Peyer's patch (tissue), 4 donors: ENCODE results near the gene TARS2.

Experiments used
- POLR2A ChIP-seq, 2 donors: fragments of 450-650 bp; IDR thresholded peaks; one replicate each; pipeline ENCODE4 v1.5.1; 2017; ENCODE audit warnings: antibody characterized with exemption in 2 of 2, mild to moderate bottlenecking in 2 of 2, moderate library complexity in 2 of 2
- TF ChIP-seq, protein P1 (sequence below), 6 experiments: fragments of 450-650 bp in 4 of 6; fragments of 200-600 bp in 2 of 6; sonication (generic) in 1 of 6; IDR thresholded peaks; one replicate each; pipeline ENCODE4 v1.5.1; 2017 to 2019; ENCODE audit warnings: antibody characterized with exemption in 6 of 6, mild to moderate bottlenecking in 3 of 6, moderate library complexity in 1 of 6

DNA sequence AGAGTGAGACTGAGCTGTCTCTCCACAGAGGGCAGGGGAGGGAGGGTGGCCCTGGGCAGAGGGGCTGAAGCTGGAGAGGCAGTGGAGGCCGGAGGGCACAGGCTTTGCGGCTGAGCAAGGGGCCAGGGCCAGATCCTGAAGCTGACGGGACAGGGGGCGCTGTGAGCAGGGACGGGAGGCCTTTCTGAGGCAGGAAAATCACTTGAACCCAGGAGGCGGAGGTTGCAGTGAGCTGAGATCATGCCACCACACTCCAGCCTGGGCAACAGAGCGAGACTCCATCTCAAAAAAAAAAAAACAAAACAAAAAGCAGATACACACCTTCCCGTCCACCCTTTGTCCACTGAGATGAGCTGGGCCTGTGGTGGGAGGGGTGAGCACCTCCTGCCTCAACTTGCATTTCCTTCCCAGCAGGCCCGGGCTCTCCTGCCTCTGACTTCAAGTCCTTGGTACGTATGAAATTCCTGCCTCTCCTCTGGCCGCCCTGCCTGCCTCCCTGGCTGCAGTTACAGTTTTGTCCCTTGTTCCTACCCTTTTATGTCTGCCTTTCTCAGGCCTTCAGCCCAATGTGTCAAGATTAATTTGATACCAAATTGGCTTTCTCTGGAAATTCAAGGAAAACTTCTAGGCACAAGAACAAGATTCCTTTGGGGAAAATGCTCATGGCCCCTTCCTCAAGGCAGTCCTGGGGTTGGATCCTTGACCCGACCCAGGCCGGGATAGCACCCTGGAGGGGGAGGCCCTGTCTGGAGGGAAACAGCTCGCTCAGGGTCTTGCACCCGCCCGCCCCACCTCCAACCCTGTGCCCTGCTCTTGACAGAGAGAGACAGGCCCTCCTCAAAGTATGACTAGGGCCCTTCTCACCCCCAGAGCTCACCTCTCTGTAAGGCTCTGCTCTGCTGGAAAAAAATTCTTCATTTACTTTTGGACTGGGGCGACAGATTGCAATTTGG, 50.8 kb downstream of the TARS2 start:
- TF ChIP-seq, protein P1, sequence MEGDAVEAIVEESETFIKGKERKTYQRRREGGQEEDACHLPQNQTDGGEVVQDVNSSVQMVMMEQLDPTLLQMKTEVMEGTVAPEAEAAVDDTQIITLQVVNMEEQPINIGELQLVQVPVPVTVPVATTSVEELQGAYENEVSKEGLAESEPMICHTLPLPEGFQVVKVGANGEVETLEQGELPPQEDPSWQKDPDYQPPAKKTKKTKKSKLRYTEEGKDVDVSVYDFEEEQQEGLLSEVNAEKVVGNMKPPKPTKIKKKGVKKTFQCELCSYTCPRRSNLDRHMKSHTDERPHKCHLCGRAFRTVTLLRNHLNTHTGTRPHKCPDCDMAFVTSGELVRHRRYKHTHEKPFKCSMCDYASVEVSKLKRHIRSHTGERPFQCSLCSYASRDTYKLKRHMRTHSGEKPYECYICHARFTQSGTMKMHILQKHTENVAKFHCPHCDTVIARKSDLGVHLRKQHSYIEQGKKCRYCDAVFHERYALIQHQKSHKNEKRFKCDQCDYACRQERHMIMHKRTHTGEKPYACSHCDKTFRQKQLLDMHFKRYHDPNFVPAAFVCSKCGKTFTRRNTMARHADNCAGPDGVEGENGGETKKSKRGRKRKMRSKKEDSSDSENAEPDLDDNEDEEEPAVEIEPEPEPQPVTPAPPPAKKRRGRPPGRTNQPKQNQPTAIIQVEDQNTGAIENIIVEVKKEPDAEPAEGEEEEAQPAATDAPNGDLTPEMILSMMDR (IDR thresholded peaks at IDR 0.05) = no peak
- TF ChIP-seq POLR2A (IDR thresholded peaks at IDR 0.05) = no peak
